A673 (cell line): Measurements from ENCODE around the gene DPF3. TPM values are rescaled to one million over a fixed set of nuclear protein-coding genes. Genes with fewer than 3 reads are reported as not detected.

Experiments
- BruUV-seq: library from RNA; stranded (reverse); fragments of 400-500 nt; replicated peaks from 2 replicates; lab custom pipeline; 2021; lab: Mats Ljungman, UMichigan
- CTCF ChIA-PET: fragments of 300-600 bp; sonication (Branson Sonifier 250); formaldehyde crosslinking; loops from one replicate; lab custom pipeline; 2022; ENCODE audit warnings: antibody characterized with exemption; lab: Charles Lee
- POLR2A ChIA-PET: fragments of 300-600 bp; sonication (Branson Sonifier 250); formaldehyde crosslinking; loops from one replicate; lab custom pipeline; 2022; ENCODE audit warnings: antibody characterized with exemption; ENCODE audit not compliant: low non-redundant PET; lab: Charles Lee
- DNase-seq: peaks from one replicate; pipeline ENCODE4 v3.0.0-alpha.2; 2015; ENCODE audit warnings: low spot score
- H3K27ac ChIP-seq: fragments of 200-600 bp; sonication (generic); 2 replicates; pipeline ENCODE4 v1.5.1; 2016; ENCODE audit warnings: mixed run types, low read depth, mild to moderate bottlenecking, mixed read lengths, antibody characterized with exemption, low read length; ENCODE audit not compliant: poor library complexity, severe bottlenecking
- H3K27me3 ChIP-seq: fragments of 200-600 bp; sonication (generic); replicated peaks from 2 replicates; pipeline ENCODE4 v1.6.1; 2017; ENCODE audit warnings: mixed run types, low read depth, mild to moderate bottlenecking, mixed read lengths, antibody characterized with exemption, low read length; ENCODE audit not compliant: insufficient read depth, poor library complexity
- H3K36me3 ChIP-seq: fragments of 200-600 bp; sonication (generic); 2 replicates; pipeline ENCODE4 v1.6.1; 2016; ENCODE audit warnings: mixed run types, mild to moderate bottlenecking, mixed read lengths, antibody characterized with exemption, low read length; ENCODE audit not compliant: insufficient read depth, poor library complexity, severe bottlenecking
- H3K4me1 ChIP-seq: fragments of 200-600 bp; sonication (generic); 2 replicates; pipeline ENCODE4 v1.6.1; 2017; ENCODE audit warnings: mixed run types, mild to moderate bottlenecking, mixed read lengths, antibody characterized with exemption, low read length; ENCODE audit not compliant: insufficient read depth, poor library complexity, severe bottlenecking
- H3K4me3 ChIP-seq: fragments of 200-600 bp; sonication (generic); 2 replicates; pipeline ENCODE4 v1.5.1; 2016; ENCODE audit warnings: low read depth, mixed run types, mild to moderate bottlenecking, mixed read lengths, low read length; ENCODE audit not compliant: poor library complexity, severe bottlenecking
- H3K9me3 ChIP-seq: fragments of 200-600 bp; sonication (generic); 2 replicates; pipeline ENCODE4 v1.6.1; 2016; ENCODE audit warnings: mixed run types, low read depth, mild to moderate bottlenecking, mixed read lengths, antibody characterized with exemption, low read length; ENCODE audit not compliant: poor library complexity, severe bottlenecking
- CTCF ChIP-seq: fragments of 300-800, 200-600 bp; sonication (generic); conservative IDR thresholded peaks from 2 replicates; pipeline ENCODE4 v1.5.1; 2017; ENCODE audit warnings: low read depth, mild to moderate bottlenecking, antibody characterized with exemption, low read length, moderate library complexity, mixed read lengths
- EZH2 ChIP-seq: fragments of 200-600 bp; sonication (generic); IDR thresholded peaks from 2 replicates; pipeline ENCODE4 v1.6.1; 2017; ENCODE audit warnings: borderline replicate concordance, low read depth, mild to moderate bottlenecking, mixed read lengths, antibody characterized with exemption, low read length; ENCODE audit not compliant: poor library complexity, severe bottlenecking
- intact Hi-C: fragments of 100-400 bp; cut with micrococcal nuclease; formaldehyde crosslinking; loops from one replicate; pipeline ENCODE4 v1.10.0; 2022; ENCODE audit not compliant: unreplicated experiment
- total RNA-seq: library from RNA; stranded (reverse); gene quantifications from 2 replicates; pipeline ENCODE4 v1.2.3, GENCODE V29; 2021

Gene DPF3
- total RNA-seq, 1 experiment from 2014 or later, result 15.7 TPM

- intact Hi-C loops, result no loop called here
- DNase-seq, result peak; percentile 33
- peaks cover 36% of the 10 kb centered on the region for H3K4me1 ChIP-seq
- ChIA-PET POLR2A (no interaction called here), CTCF (no interaction called here)
- H3K27ac ChIP-seq, result no peak overlapping the region
- TF ChIP-seq EZH2 (no peak), CTCF (no peak)
- H3K9me3 ChIP-seq, result no peaks in the 10 kb centered on the region
- no peaks in the 10 kb centered on the region for H3K36me3 ChIP-seq
- no TSS peak for BruUV-seq
- H3K4me3 ChIP-seq, result no peak overlapping the region
- H3K27me3 ChIP-seq, result no peaks in the 10 kb centered on the region
Measured at GRCh38 chr14:72888192-72888591, 5.7 kb downstream of the DPF3 start.

- intact Hi-C loops, result no loop called here
- Histone ChIP-seq H3K36me3 (no peaks in the 10 kb centered on the region), H3K9me3 (no peaks in the 10 kb centered on the region), H3K4me3 (no peak overlapping the region), H3K4me1 (peaks cover 36% of the 10 kb centered on the region), H3K27ac (no peak overlapping the region), H3K27me3 (no peaks in the 10 kb centered on the region)
- DNase-seq, result no peak
- ChIA-PET CTCF (no interaction called here), POLR2A (no interaction called here)
- BruUV-seq, result no TSS peak
- TF ChIP-seq EZH2, result no peak
- no peak for TF ChIP-seq CTCF
Measured at GRCh38 chr14:72887514-72887913, 6.4 kb downstream of the DPF3 start.

- no peak overlapping the region for H3K27ac ChIP-seq
- no peaks in the 10 kb centered on the region for H3K9me3 ChIP-seq
- intact Hi-C loops, result no loop called here
- BruUV-seq, result no TSS peak
- no peak for DNase-seq
- H3K27me3 ChIP-seq, result no peaks in the 10 kb centered on the region
- ChIA-PET POLR2A (no interaction called here), CTCF (no interaction called here)
- TF ChIP-seq EZH2, result no peak
- TF ChIP-seq CTCF, result no peak
- H3K4me1 ChIP-seq, result peaks cover 20% of the 10 kb centered on the region
- no peaks in the 10 kb centered on the region for H3K36me3 ChIP-seq
- H3K4me3 ChIP-seq, result no peak overlapping the region
Measured at GRCh38 chr14:72884386-72884785, 9.5 kb downstream of the DPF3 start.
